GM12878 (cell line): ENCODE results near the gene PRKG1. TPM values are rescaled to one million over a fixed set of nuclear protein-coding genes. Genes with fewer than 3 reads are reported as not detected.
A peak's percentile ranks its signal among the peaks of the same experiment; 100 is the strongest.

ENCODE experiments used
- ATAC-seq: fragments of 200-7000 bp; cut with Tn5 transposase; 3 replicates; pipeline ENCODE4 v1.9.1; 2020; ENCODE audit warnings: mild to moderate bottlenecking, moderate library complexity
- BruUV-seq: library from RNA; stranded (reverse); fragments of 400-500 nt; replicated peaks from 2 replicates; lab custom pipeline; 2021; lab: Mats Ljungman, UMichigan
- CTCF ChIA-PET: fragments of 300-600 bp; sonication (Branson Sonifier 250); formaldehyde crosslinking; extraction: SDS; loops from one replicate; lab custom pipeline; 2021; ENCODE audit warnings: inconsistent platforms; lab: Yijun Ruan, JAX
- POLR2A ChIA-PET: fragments of 350-600 bp; formaldehyde crosslinking; extraction: SDS; loops from one replicate; lab custom pipeline; 2021; ENCODE audit warnings: inconsistent platforms; lab: Charles Lee
- RAD21 ChIA-PET: fragments of 300-600 bp; sonication (Branson Sonifier 250); formaldehyde crosslinking; loops from one replicate; lab custom pipeline; 2023; ENCODE audit warnings: antibody characterized with exemption; ENCODE audit not compliant: unreplicated experiment; lab: Charles Lee
- SMC1A ChIA-PET: fragments of 300-600 bp; sonication (Branson Sonifier 250); formaldehyde crosslinking; loops from one replicate; lab custom pipeline; 2023; ENCODE audit not compliant: unreplicated experiment, uncharacterized antibody; lab: Charles Lee
- DNase-seq: peaks from one replicate; pipeline ENCODE4 v3.0.0-alpha.2; 2011; ENCODE audit warnings: low read depth, low spot score
- FAIRE-seq: peaks from 3 replicates; lab custom pipeline; 2011; peaks lifted over from hg19 to GRCh38; lab: Jason Lieb, UNC
- H2AFZ ChIP-seq: 2 replicates; pipeline ENCODE4 v1.6.0; 2011; ENCODE audit warnings: low read depth, low read length, control low read depth; ENCODE audit not compliant: control insufficient read depth
- H3K27ac ChIP-seq: 2 replicates; pipeline ENCODE4 v1.5.1; 2011; ENCODE audit warnings: control low read depth; ENCODE audit not compliant: control insufficient read depth, insufficient read depth
- H3K27me3 ChIP-seq, 2 experiments: replicated peaks in 1 of 2; 2 replicates each; pipeline versions ENCODE4 v1.6.0 to v1.6.1; 2011; ENCODE audit warnings: low read length in 1 of 2; ENCODE audit not compliant: control insufficient read depth in 2 of 2, insufficient read depth in 2 of 2
- H3K36me3 ChIP-seq, 2 experiments: 2 replicates each; pipeline ENCODE4 v1.5.1; 2011; ENCODE audit warnings: low read length in 1 of 2; ENCODE audit not compliant: control insufficient read depth in 2 of 2, insufficient read depth in 2 of 2
- H3K4me1 ChIP-seq: 2 replicates; pipeline ENCODE4 v1.6.1; 2011; ENCODE audit warnings: mild to moderate bottlenecking, low read length, moderate library complexity, mixed read lengths; ENCODE audit not compliant: control insufficient read depth, insufficient read depth
- H3K4me2 ChIP-seq: 2 replicates; pipeline ENCODE4 v1.6.0; 2011; ENCODE audit warnings: control low read depth; ENCODE audit not compliant: control insufficient read depth, insufficient read depth
- H3K4me3 ChIP-seq: fragments of 200-600 bp; sonication (generic); 2 replicates; pipeline ENCODE4 v1.5.1; 2016
- H3K79me2 ChIP-seq: 2 replicates; pipeline ENCODE4 v1.6.0; 2011; ENCODE audit warnings: low read length; ENCODE audit not compliant: control insufficient read depth, insufficient read depth
- H3K9ac ChIP-seq: 2 replicates; pipeline ENCODE4 v1.8.0; 2011; ENCODE audit warnings: low read length, control low read depth, mixed read lengths; ENCODE audit not compliant: control insufficient read depth, insufficient read depth
- H3K9me3 ChIP-seq: replicated peaks from 3 replicates; pipeline ENCODE4 v1.5.1; 2011; ENCODE audit warnings: mild to moderate bottlenecking, low read length; ENCODE audit not compliant: control insufficient read depth, insufficient read depth
- H4K20me1 ChIP-seq: 2 replicates; pipeline ENCODE4 v1.6.0; 2011; ENCODE audit not compliant: control insufficient read depth, insufficient read depth
- EED ChIP-seq: sonication (generic); IDR thresholded peaks from 2 replicates; pipeline ENCODE4 v1.6.1; 2016; ENCODE audit warnings: antibody characterized with exemption, low read depth
- EZH2 ChIP-seq: IDR thresholded peaks from 2 replicates; pipeline ENCODE4 v1.6.1; 2012; ENCODE audit warnings: low read depth, mild to moderate bottlenecking, control low read depth, inconsistent platforms, low read length, borderline replicate concordance; ENCODE audit not compliant: control insufficient read depth
- HSF1 ChIP-seq: fragments of 150-350 bp; IDR thresholded peaks from 2 replicates; pipeline ENCODE4 v1.6.1; 2014; ENCODE audit warnings: mild to moderate bottlenecking, low read depth, low read length
- KLF5 ChIP-seq: fragments of 450-650 bp; IDR thresholded peaks from 2 replicates; pipeline ENCODE4 v1.6.1; 2014; ENCODE audit warnings: mild to moderate bottlenecking; ENCODE audit not compliant: partially characterized antibody
- MTA2 ChIP-seq: fragments of 450-650 bp; IDR thresholded peaks from 2 replicates; pipeline ENCODE4 v1.6.1; 2016; ENCODE audit warnings: low read depth, mild to moderate bottlenecking, moderate library complexity
- MYC ChIP-seq: IDR thresholded peaks from 2 replicates; pipeline ENCODE4 v1.6.1; 2011; ENCODE audit warnings: mild to moderate bottlenecking, low read length, moderate library complexity, inconsistent platforms; ENCODE audit not compliant: insufficient read depth, insufficient replicate concordance, insufficient read length, severe bottlenecking
- NFYB ChIP-seq: IDR thresholded peaks from 2 replicates; pipeline ENCODE4 v1.6.1; 2011; ENCODE audit warnings: low read depth, mild to moderate bottlenecking, low read length, improper control_type of control experiment, moderate library complexity; ENCODE audit not compliant: insufficient read depth
- PKNOX1 ChIP-seq: fragments of 450-650 bp; IDR thresholded peaks from 2 replicates; pipeline ENCODE4 v1.6.1; 2016; ENCODE audit warnings: mild to moderate bottlenecking
- SKIL ChIP-seq: fragments of 450-650 bp; IDR thresholded peaks from 2 replicates; pipeline ENCODE4 v1.6.1; 2017; ENCODE audit warnings: mild to moderate bottlenecking, low read depth, inconsistent platforms; ENCODE audit not compliant: poor library complexity, severe bottlenecking
- USF2 ChIP-seq: IDR thresholded peaks from 2 replicates; pipeline ENCODE4 v1.6.1; 2011; ENCODE audit warnings: low read depth, low read length, improper control_type of control experiment, borderline replicate concordance
- ZBTB4 ChIP-seq: fragments of 450-650 bp; formaldehyde crosslinking; IDR thresholded peaks from 2 replicates; pipeline ENCODE4 v1.4.0; 2022; ENCODE audit warnings: mild to moderate bottlenecking, moderate library complexity
- in situ Hi-C: fragments of 300-500 bp; cut with MboI; formaldehyde crosslinking; loops from 9 replicates; pipeline ENCODE4 v1.14.3; 2018; ENCODE audit warnings: mixed read lengths
- intact Hi-C: fragments of 100-400 bp; cut with micrococcal nuclease; formaldehyde crosslinking; loops from one replicate; pipeline ENCODE4 v1.14.2; 2022; ENCODE audit not compliant: unreplicated experiment
- polyA plus RNA-seq, 11 experiments: library from polyadenylated mRNA; depleted of rRNA in 4 of 11; unstranded in 6 of 11; stranded (reverse) in 5 of 11; fragments of >200 nt; fragmentation: Nextera tagmentation in 4 of 11; fragmentation: Illumina TruSeq in 1 of 11; extraction: Ambion mirVana in 4 of 11; extraction: Trizol in 1 of 11; gene quantifications; 1 replicate in 1 of 11; 2 replicates in 10 of 11; pipeline versions ENCODE4 v1.2.1 to v1.2.3, GENCODE V29; 2011 to 2016; ENCODE audit warnings: inconsistent platforms in 2 of 11, missing spikeins in 2 of 11, low read depth in 1 of 11
- total RNA-seq, 4 experiments: library from RNA; depleted of rRNA in 3 of 4; stranded (reverse); fragments of >200 nt in 3 of 4; fragmentation: Illumina TruSeq in 1 of 4; extraction: Trizol in 1 of 4; gene quantifications; 2 replicates each; pipeline versions ENCODE4 v1.2.1 to v1.2.3, GENCODE V29; 2013 to 2021

The PRKG1 gene
- total and polyA plus RNA-seq, 10 of the 15 experiments (the other 5 are each of a cell fraction or from before 2014, with no cell fraction given) = 0.04 to 0.05 TPM; not detected in 8

GRCh38 chr10:51846856-51847506 lies 772.7 kb downstream of the PRKG1 start (continued):
- TF ChIP-seq ZBTB4 (no peak), EZH2 (no peak), MTA2 (no peak), PKNOX1 (peak; percentile 79)

GRCh38 chr10:51852297-51852696 lies 778.0 kb downstream of the PRKG1 start:
- no peak overlapping the region for H3K4me3 ChIP-seq
- SMC1A ChIA-PET = interaction anchor here (0.6 kb wide), 1 partner anchor 211 kb away, joined by 3 read pairs; no protein-coding TSS in a partner anchor
- ATAC-seq = no peak
- H3K4me2 ChIP-seq = no peak overlapping the region
- no peak for DNase-seq
- RAD21 ChIA-PET = no interaction called here
- H2AFZ ChIP-seq = no peak overlapping the region
- H4K20me1 ChIP-seq = no peaks in the 10 kb centered on the region
- no peaks in the 10 kb centered on the region for H3K36me3 ChIP-seq
- POLR2A ChIA-PET = no interaction called here
- H3K27me3 ChIP-seq = no peaks in the 10 kb centered on the region; a peak in 1 of 4 replicates
- H3K9ac ChIP-seq = no peak overlapping the region
- H3K79me2 ChIP-seq = no peaks in the 10 kb centered on the region
- no peak overlapping the region for H3K27ac ChIP-seq
- intact Hi-C loops = no loop called here
- in situ Hi-C loops = no loop called here
- TF ChIP-seq USF2 (no peak), SKIL (no peak), KLF5 (no peak), HSF1 (no peak), NFYB (no peak), EED (no peak), MYC (no peak)
- BruUV-seq = no TSS peak
- CTCF ChIA-PET = interaction anchor here (0.6 kb wide), 1 partner anchor 433 kb away, joined by 3 read pairs; no protein-coding TSS in a partner anchor
- FAIRE-seq = no peak
- H3K9me3 ChIP-seq = no peaks in the 10 kb centered on the region
- H3K4me1 ChIP-seq = no peaks in the 10 kb centered on the region
